Keratinocyte (primary cell): ENCODE data around the gene TNIP1. TPM values are rescaled to one million over a fixed set of nuclear protein-coding genes. Genes with fewer than 3 reads are reported as not detected.

Experiments
- DNase-seq: peaks from one replicate; pipeline ENCODE4 v3.0.0-alpha.2; 2011; ENCODE audit warnings: low read depth, missing footprints, low spot score
- FAIRE-seq: peaks from 2 replicates; lab custom pipeline; 2011; peaks lifted over from hg19 to GRCh38; lab: Jason Lieb, UNC
- H2AFZ ChIP-seq: 2 replicates; pipeline ENCODE4 v1.6.0; 2012; ENCODE audit warnings: low read length, control low read depth, inconsistent platforms; ENCODE audit not compliant: control insufficient read depth
- H3K27ac ChIP-seq: 2 replicates; pipeline ENCODE4 v1.5.1; 2011; ENCODE audit warnings: low read length; ENCODE audit not compliant: control insufficient read depth, insufficient read depth
- H3K27me3 ChIP-seq: 3 replicates; pipeline ENCODE4 v1.6.0; 2011; ENCODE audit warnings: low read length; ENCODE audit not compliant: control insufficient read depth, insufficient read depth; ENCODE audit errors: extremely low read depth
- H3K36me3 ChIP-seq, 2 experiments: 2 replicates in 1 of 2; 3 replicates in 1 of 2; pipeline ENCODE4 v1.5.1; 2011; ENCODE audit warnings: low read length in 2 of 2, mild to moderate bottlenecking in 1 of 2; ENCODE audit not compliant: control insufficient read depth in 2 of 2, insufficient read depth in 2 of 2; ENCODE audit errors: extremely low read depth in 1 of 2
- H3K4me1 ChIP-seq: 3 replicates; pipeline ENCODE4 v1.5.1; 2011; ENCODE audit warnings: low read length; ENCODE audit not compliant: control insufficient read depth, insufficient read depth; ENCODE audit errors: extremely low read depth
- H3K4me2 ChIP-seq: 3 replicates; pipeline ENCODE4 v1.6.0; 2011; ENCODE audit warnings: low read depth, low read length; ENCODE audit not compliant: control insufficient read depth, insufficient read depth; ENCODE audit errors: extremely low read depth
- H3K4me3 ChIP-seq, 3 experiments: fragments of 200-600 bp in 1 of 3; sonication (generic) in 1 of 3; 2 replicates in 2 of 3; 3 replicates in 1 of 3; pipeline ENCODE4 v1.5.1; 2011 to 2016; ENCODE audit warnings: low read length in 3 of 3, mild to moderate bottlenecking in 3 of 3, control low read depth in 2 of 3, inconsistent platforms in 1 of 3, low read depth in 1 of 3, mixed read lengths in 1 of 3, mixed run types in 1 of 3, moderate library complexity in 1 of 3; ENCODE audit not compliant: control insufficient read depth in 2 of 3, insufficient read depth in 2 of 3; ENCODE audit errors: extremely low read depth in 1 of 3
- H3K79me2 ChIP-seq: 2 replicates; pipeline ENCODE4 v1.6.0; 2012; ENCODE audit warnings: low read length; ENCODE audit not compliant: control insufficient read depth, insufficient read depth
- H3K9ac ChIP-seq: 3 replicates; pipeline ENCODE4 v1.6.0; 2011; ENCODE audit warnings: low read length; ENCODE audit not compliant: control insufficient read depth, insufficient read depth; ENCODE audit errors: extremely low read depth
- H3K9me1 ChIP-seq: 3 replicates; pipeline ENCODE4 v1.6.0; 2011; ENCODE audit warnings: low read length; ENCODE audit not compliant: control insufficient read depth, insufficient read depth; ENCODE audit errors: extremely low read depth
- H3K9me3 ChIP-seq: 2 replicates; pipeline ENCODE4 v1.5.1; 2012; ENCODE audit warnings: low read depth, low read length; ENCODE audit not compliant: control insufficient read depth
- H4K20me1 ChIP-seq: 3 replicates; pipeline ENCODE4 v1.6.0; 2011; ENCODE audit warnings: low read length; ENCODE audit not compliant: control insufficient read depth, insufficient read depth; ENCODE audit errors: extremely low read depth
- EZH2 ChIP-seq: IDR thresholded peaks from one replicate; pipeline ENCODE4 v1.6.1; 2012; ENCODE audit warnings: inconsistent platforms, mild to moderate bottlenecking, low read length, moderate library complexity
- dilution Hi-C: fragments of 300-500 bp; cut with MboI; formaldehyde crosslinking; loops from one replicate; pipeline ENCODE4 v1.7.0; 2020; ENCODE audit warnings: low sequenced_read_pairs; ENCODE audit not compliant: extremely low pct_ligation_motif_present
- polyA plus RNA-seq, 5 experiments: library from polyadenylated mRNA; depleted of rRNA in 3 of 5; stranded (reverse) in 3 of 5; stranded (forward) in 1 of 5; unstranded in 1 of 5; fragments of >200 nt; gene quantifications; 1 replicate in 1 of 5; 2 replicates in 3 of 5; 3 replicates in 1 of 5; pipeline versions ENCODE4 v1.2.1 to v1.2.3, GENCODE V29; 2011 to 2012; ENCODE audit warnings: missing spikeins in 2 of 5, low read depth in 1 of 5, low replicate concordance in 1 of 5
- TF ChIP-seq, protein P1 (sequence below), 3 experiments: IDR thresholded peaks in 1 of 3; conservative IDR thresholded peaks in 1 of 3; optimal IDR thresholded peaks in 1 of 3; 2 replicates in 2 of 3; 3 replicates in 1 of 3; pipeline versions ENCODE3 to v1.5.1; 2011; ENCODE audit warnings: low read length in 3 of 3, mild to moderate bottlenecking in 3 of 3, moderate library complexity in 2 of 3, control low read depth in 1 of 3, inconsistent platforms in 1 of 3; ENCODE audit not compliant: insufficient read depth in 2 of 3; ENCODE audit errors: extremely low read depth in 1 of 3

Gene TNIP1
- polyA plus RNA-seq, 1 donor (not counting 4 experiments of a cell fraction or from before 2014, with no cell fraction given), result 47.9 TPM

GRCh38 chr5:151094030-151094851 lies 13.4 kb upstream of the TNIP1 start:
- H3K9ac ChIP-seq, result peak overlapping the region; percentile 56
- no peaks in the 10 kb centered on the region for H4K20me1 ChIP-seq
- no peak for TF ChIP-seq EZH2
- TF ChIP-seq, protein P1, sequence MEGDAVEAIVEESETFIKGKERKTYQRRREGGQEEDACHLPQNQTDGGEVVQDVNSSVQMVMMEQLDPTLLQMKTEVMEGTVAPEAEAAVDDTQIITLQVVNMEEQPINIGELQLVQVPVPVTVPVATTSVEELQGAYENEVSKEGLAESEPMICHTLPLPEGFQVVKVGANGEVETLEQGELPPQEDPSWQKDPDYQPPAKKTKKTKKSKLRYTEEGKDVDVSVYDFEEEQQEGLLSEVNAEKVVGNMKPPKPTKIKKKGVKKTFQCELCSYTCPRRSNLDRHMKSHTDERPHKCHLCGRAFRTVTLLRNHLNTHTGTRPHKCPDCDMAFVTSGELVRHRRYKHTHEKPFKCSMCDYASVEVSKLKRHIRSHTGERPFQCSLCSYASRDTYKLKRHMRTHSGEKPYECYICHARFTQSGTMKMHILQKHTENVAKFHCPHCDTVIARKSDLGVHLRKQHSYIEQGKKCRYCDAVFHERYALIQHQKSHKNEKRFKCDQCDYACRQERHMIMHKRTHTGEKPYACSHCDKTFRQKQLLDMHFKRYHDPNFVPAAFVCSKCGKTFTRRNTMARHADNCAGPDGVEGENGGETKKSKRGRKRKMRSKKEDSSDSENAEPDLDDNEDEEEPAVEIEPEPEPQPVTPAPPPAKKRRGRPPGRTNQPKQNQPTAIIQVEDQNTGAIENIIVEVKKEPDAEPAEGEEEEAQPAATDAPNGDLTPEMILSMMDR (optimal IDR thresholded peaks at IDR 0.05 in 1 of 3, IDR thresholded peaks at IDR 0.05 in 1 of 3, conservative IDR thresholded peaks at IDR 0.05 in 1 of 3; ENCODE audit: extremely low read depth in 1 of 3, insufficient read depth in 2 of 3, low read length in 3 of 3), result no peak
- no peak for DNase-seq
- no peak for FAIRE-seq
- H3K27me3 ChIP-seq, result no peaks in the 10 kb centered on the region
- H3K9me1 ChIP-seq, result no peaks in the 10 kb centered on the region
- H3K4me2 ChIP-seq, result peak overlapping the region; percentile 58
- dilution Hi-C loops, result no loop called here
- peak overlapping the region in 1 of 3 experiments; percentile 11 for H3K4me3 ChIP-seq
- H3K36me3 ChIP-seq, result no peaks in the 10 kb centered on the region
- no peaks in the 10 kb centered on the region for H3K79me2 ChIP-seq
- H3K27ac ChIP-seq, result peak overlapping the region; percentile 86
- peaks cover 39% of the 10 kb centered on the region for H3K4me1 ChIP-seq
- no peaks in the 10 kb centered on the region for H3K9me3 ChIP-seq
- H2AFZ ChIP-seq, result peak overlapping the region; percentile 14

- peaks cover 39% of the 10 kb centered on the region for H3K4me1 ChIP-seq
- H3K36me3 ChIP-seq, result no peaks in the 10 kb centered on the region
- no peaks in the 10 kb centered on the region for H3K27me3 ChIP-seq
- H3K9me1 ChIP-seq, result no peaks in the 10 kb centered on the region
- H3K79me2 ChIP-seq, result no peaks in the 10 kb centered on the region
- dilution Hi-C loops, result no loop called here
- peak overlapping the region; percentile 56 for H3K9ac ChIP-seq
- no peaks in the 10 kb centered on the region for H3K9me3 ChIP-seq
- H3K4me3 ChIP-seq, result no peak overlapping the region
- no peaks in the 10 kb centered on the region for H4K20me1 ChIP-seq
- DNase-seq, result no peak
- FAIRE-seq, result peak; percentile 76
- no peak overlapping the region for H2AFZ ChIP-seq
- peak overlapping the region; percentile 86 for H3K27ac ChIP-seq
- no peak for TF ChIP-seq EZH2
- TF ChIP-seq, protein P1 (optimal IDR thresholded peaks at IDR 0.05 in 1 of 3, IDR thresholded peaks at IDR 0.05 in 1 of 3, conservative IDR thresholded peaks at IDR 0.05 in 1 of 3; ENCODE audit: extremely low read depth in 1 of 3, insufficient read depth in 2 of 3, low read length in 3 of 3), result peak in 1 of 3 experiments; percentile 25
- H3K4me2 ChIP-seq, result peak overlapping the region; percentile 58
Measured at GRCh38 chr5:151093476-151093889, 12.6 kb upstream of the TNIP1 start.
